Fibroblast of lung (primary cell): ENCODE results near the gene TET2.

Source experiments
- EZH2 ChIP-seq: IDR thresholded peaks from 2 replicates; pipeline ENCODE4 v1.5.1; 2012; ENCODE audit warnings: low read length, control low read depth, mild to moderate bottlenecking; ENCODE audit errors: missing control alignments
- TF ChIP-seq, protein P1 (sequence below), 2 donors: IDR thresholded peaks in 1 of 2; conservative IDR thresholded peaks in 1 of 2; 1 replicate in 1 of 2; 2 replicates in 1 of 2; pipeline ENCODE4 v1.5.1; 2011 to 2012; ENCODE audit warnings: low read length in 2 of 2, control low read depth in 1 of 2, inconsistent platforms in 1 of 2, low read depth in 1 of 2, mild to moderate bottlenecking in 1 of 2

DNA sequence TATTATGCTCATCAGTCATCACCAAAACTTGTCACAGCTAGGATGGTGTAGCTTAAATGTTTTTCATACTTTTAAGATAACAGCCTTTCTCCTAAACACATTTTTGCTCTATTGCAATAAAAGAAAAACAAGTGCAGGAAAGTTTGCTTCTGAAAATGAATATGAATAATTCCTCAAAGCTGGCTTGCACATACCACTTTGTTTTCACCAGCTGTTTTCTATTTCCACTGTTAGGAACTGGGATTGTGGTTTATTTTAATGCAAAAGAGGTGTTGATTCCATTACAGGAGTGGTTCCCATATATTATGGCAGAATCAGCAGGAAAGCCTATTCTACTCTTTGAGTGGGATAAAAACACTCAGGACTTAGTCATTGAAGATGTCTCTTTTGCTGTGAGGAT is 181.3 kb downstream of the TET2 start:
- TF ChIP-seq, protein P1, sequence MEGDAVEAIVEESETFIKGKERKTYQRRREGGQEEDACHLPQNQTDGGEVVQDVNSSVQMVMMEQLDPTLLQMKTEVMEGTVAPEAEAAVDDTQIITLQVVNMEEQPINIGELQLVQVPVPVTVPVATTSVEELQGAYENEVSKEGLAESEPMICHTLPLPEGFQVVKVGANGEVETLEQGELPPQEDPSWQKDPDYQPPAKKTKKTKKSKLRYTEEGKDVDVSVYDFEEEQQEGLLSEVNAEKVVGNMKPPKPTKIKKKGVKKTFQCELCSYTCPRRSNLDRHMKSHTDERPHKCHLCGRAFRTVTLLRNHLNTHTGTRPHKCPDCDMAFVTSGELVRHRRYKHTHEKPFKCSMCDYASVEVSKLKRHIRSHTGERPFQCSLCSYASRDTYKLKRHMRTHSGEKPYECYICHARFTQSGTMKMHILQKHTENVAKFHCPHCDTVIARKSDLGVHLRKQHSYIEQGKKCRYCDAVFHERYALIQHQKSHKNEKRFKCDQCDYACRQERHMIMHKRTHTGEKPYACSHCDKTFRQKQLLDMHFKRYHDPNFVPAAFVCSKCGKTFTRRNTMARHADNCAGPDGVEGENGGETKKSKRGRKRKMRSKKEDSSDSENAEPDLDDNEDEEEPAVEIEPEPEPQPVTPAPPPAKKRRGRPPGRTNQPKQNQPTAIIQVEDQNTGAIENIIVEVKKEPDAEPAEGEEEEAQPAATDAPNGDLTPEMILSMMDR (conservative IDR thresholded peaks at IDR 0.05 in 1 of 2, IDR thresholded peaks at IDR 0.05 in 1 of 2; ENCODE audit: low read depth in 1 of 2, low read length in 2 of 2) = no peak
- no peak for TF ChIP-seq EZH2
